Neural progenitor cell (in vitro differentiated cells): ENCODE data around the gene LRRC7. TPM values are rescaled to one million over a fixed set of nuclear protein-coding genes. Genes with fewer than 3 reads are reported as not detected.

Experiments used
- DNase-seq: peaks from one replicate; pipeline ENCODE4 v3.0.0-alpha.2; 2016; ENCODE audit warnings: low spot score
- H2AFZ ChIP-seq: fragments of 200-600 bp; sonication (generic); replicated peaks from 2 replicates; pipeline ENCODE4 v1.6.1; 2016; ENCODE audit warnings: antibody characterized with exemption
- H3F3A ChIP-seq: fragments of 200-600 bp; sonication (generic); 2 replicates; pipeline ENCODE4 v1.6.1; 2016; ENCODE audit warnings: antibody characterized with exemption, low read depth
- H3K27ac ChIP-seq: fragments of 200-600 bp; sonication (generic); 2 replicates; pipeline ENCODE4 v1.5.1; 2016; ENCODE audit warnings: mild to moderate bottlenecking
- H3K27me3 ChIP-seq: fragments of 200-600 bp; sonication (generic); 2 replicates; pipeline ENCODE4 v1.6.1; 2016; ENCODE audit warnings: mild to moderate bottlenecking, moderate library complexity
- H3K36me3 ChIP-seq: fragments of 200-600 bp; sonication (generic); 2 replicates; pipeline ENCODE4 v1.5.1; 2016
- H3K4me1 ChIP-seq: fragments of 200-600 bp; sonication (generic); 2 replicates; pipeline ENCODE4 v1.6.1; 2016; ENCODE audit warnings: mixed run types
- H3K4me2 ChIP-seq: fragments of 200-600 bp; sonication (generic); 2 replicates; pipeline ENCODE4 v1.6.1; 2016
- H3K4me3 ChIP-seq: fragments of 200-600 bp; sonication (generic); 2 replicates; pipeline ENCODE4 v1.5.1; 2016
- H3K79me2 ChIP-seq: fragments of 200-600 bp; sonication (generic); 2 replicates; pipeline ENCODE4 v1.6.1; 2016; ENCODE audit warnings: low read depth
- H3K9ac ChIP-seq: fragments of 200-600 bp; sonication (generic); 2 replicates; pipeline ENCODE4 v1.6.1; 2016
- H3K9me3 ChIP-seq: fragments of 200-600 bp; sonication (generic); 2 replicates; pipeline ENCODE4 v1.5.1; 2016; ENCODE audit warnings: low read depth
- H4K20me1 ChIP-seq: fragments of 200-600 bp; sonication (generic); 2 replicates; pipeline ENCODE4 v1.6.1; 2016; ENCODE audit warnings: low read depth
- H3K27ac Mint-ChIP-seq: 3 replicates; pipeline ENCODE4 v1.8.0; 2021; ENCODE audit warnings: mixed read lengths
- H3K27me3 Mint-ChIP-seq: 2 replicates; pipeline ENCODE4 v1.8.0; 2022; ENCODE audit warnings: low read depth, mild to moderate bottlenecking, inconsistent platforms, moderate library complexity, mixed read lengths; ENCODE audit not compliant: insufficient read depth
- H3K36me3 Mint-ChIP-seq: 3 replicates; pipeline ENCODE4 v1.8.0; 2021; ENCODE audit warnings: mixed read lengths
- H3K4me1 Mint-ChIP-seq: 3 replicates; pipeline ENCODE4 v1.8.0; 2021; ENCODE audit warnings: mixed read lengths
- H3K4me3 Mint-ChIP-seq: 3 replicates; pipeline ENCODE4 v1.8.0; 2021; ENCODE audit warnings: mild to moderate bottlenecking, moderate library complexity, mixed read lengths
- H3K9me3 Mint-ChIP-seq: 3 replicates; pipeline ENCODE4 v1.8.0; 2020; ENCODE audit warnings: mixed read lengths
- EZH2 ChIP-seq: fragments of 200-600 bp; sonication (generic); IDR thresholded peaks from 2 replicates; pipeline ENCODE4 v1.6.1; 2017; ENCODE audit warnings: antibody characterized with exemption, mild to moderate bottlenecking, moderate library complexity
- EZH2phosphoT487 ChIP-seq: fragments of 200-600 bp; sonication (generic); IDR thresholded peaks from 2 replicates; pipeline ENCODE4 v1.6.1; 2017; ENCODE audit warnings: antibody characterized with exemption
- total RNA-seq: library from RNA; depleted of rRNA; stranded (reverse); fragments of >200 nt; gene quantifications from 2 replicates; pipeline ENCODE4 v1.2.3, GENCODE V29; 2015; ENCODE audit warnings: low replicate concordance
- TF ChIP-seq, protein P1 (sequence below): fragments of 200-600 bp; sonication (generic); IDR thresholded peaks from 2 replicates; pipeline ENCODE4 v1.5.1; 2017; ENCODE audit warnings: antibody characterized with exemption, mild to moderate bottlenecking

The LRRC7 gene
- total RNA-seq, 1 donor from 2014 or later, result not detected

GRCh38 chr1:69929308-69930057 lies 361.8 kb downstream of the LRRC7 start:
- Histone ChIP-seq H3K27me3 (no peaks in the 10 kb centered on the region), H3K9ac (no peak overlapping the region), H3K9me3 (no peaks in the 10 kb centered on the region), H3K4me3 (no peak overlapping the region), H3F3A (no peaks in the 10 kb centered on the region), H4K20me1 (no peaks in the 10 kb centered on the region), H3K36me3 (no peaks in the 10 kb centered on the region), H3K4me1 (no peaks in the 10 kb centered on the region), H3K4me2 (no peak overlapping the region), H2AFZ (no peak overlapping the region), H3K27ac (no peak overlapping the region), H3K79me2 (no peaks in the 10 kb centered on the region)
- DNase-seq, result no peak
- H3K27ac Mint-ChIP-seq, result no peak overlapping the region
- no peaks in the 10 kb centered on the region for H3K36me3 Mint-ChIP-seq
- no peak overlapping the region for H3K4me3 Mint-ChIP-seq
- TF ChIP-seq EZH2phosphoT487 (no peak), EZH2 (no peak)
- TF ChIP-seq, protein P1, sequence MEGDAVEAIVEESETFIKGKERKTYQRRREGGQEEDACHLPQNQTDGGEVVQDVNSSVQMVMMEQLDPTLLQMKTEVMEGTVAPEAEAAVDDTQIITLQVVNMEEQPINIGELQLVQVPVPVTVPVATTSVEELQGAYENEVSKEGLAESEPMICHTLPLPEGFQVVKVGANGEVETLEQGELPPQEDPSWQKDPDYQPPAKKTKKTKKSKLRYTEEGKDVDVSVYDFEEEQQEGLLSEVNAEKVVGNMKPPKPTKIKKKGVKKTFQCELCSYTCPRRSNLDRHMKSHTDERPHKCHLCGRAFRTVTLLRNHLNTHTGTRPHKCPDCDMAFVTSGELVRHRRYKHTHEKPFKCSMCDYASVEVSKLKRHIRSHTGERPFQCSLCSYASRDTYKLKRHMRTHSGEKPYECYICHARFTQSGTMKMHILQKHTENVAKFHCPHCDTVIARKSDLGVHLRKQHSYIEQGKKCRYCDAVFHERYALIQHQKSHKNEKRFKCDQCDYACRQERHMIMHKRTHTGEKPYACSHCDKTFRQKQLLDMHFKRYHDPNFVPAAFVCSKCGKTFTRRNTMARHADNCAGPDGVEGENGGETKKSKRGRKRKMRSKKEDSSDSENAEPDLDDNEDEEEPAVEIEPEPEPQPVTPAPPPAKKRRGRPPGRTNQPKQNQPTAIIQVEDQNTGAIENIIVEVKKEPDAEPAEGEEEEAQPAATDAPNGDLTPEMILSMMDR, result no peak
- H3K9me3 Mint-ChIP-seq, result peaks cover 12% of the 10 kb centered on the region
- H3K27me3 Mint-ChIP-seq, result peaks cover 3% of the 10 kb centered on the region
- H3K4me1 Mint-ChIP-seq, result no peaks in the 10 kb centered on the region

DNA sequence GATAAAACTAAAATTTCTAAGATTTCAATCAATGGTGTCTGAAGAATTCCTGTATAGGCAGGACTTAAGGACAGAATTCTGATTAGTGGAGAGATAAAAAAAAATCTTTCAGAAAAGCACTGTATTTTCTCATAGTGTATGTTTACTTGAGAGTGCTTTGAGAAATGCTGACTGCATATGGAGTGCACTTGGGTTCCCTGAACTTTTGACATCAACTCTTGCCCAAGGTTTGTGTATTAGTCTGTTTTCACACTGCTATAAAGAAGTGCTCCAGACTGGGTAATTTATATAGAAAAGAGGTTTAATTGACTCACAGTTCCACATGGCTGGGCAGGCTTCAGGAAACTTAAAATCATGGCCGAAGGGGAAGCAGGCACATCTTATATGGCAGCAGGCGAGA lies 362.7 kb downstream of the LRRC7 start:
- Histone ChIP-seq H3K27me3 (no peaks in the 10 kb centered on the region), H3K9me3 (no peaks in the 10 kb centered on the region), H3K9ac (no peak overlapping the region), H3K27ac (no peak overlapping the region), H3K36me3 (no peaks in the 10 kb centered on the region), H4K20me1 (no peaks in the 10 kb centered on the region), H3K4me3 (no peak overlapping the region), H2AFZ (no peak overlapping the region), H3K79me2 (no peaks in the 10 kb centered on the region), H3K4me1 (no peaks in the 10 kb centered on the region), H3F3A (no peaks in the 10 kb centered on the region), H3K4me2 (no peak overlapping the region)
- Mint-ChIP-seq H3K4me1 (no peaks in the 10 kb centered on the region), H3K4me3 (no peak overlapping the region), H3K27me3 (peaks cover 3% of the 10 kb centered on the region), H3K27ac (no peak overlapping the region), H3K36me3 (no peaks in the 10 kb centered on the region), H3K9me3 (peaks cover 12% of the 10 kb centered on the region)
- no peak for DNase-seq
- no peak for TF ChIP-seq EZH2phosphoT487
- TF ChIP-seq EZH2, result no peak
- TF ChIP-seq, protein P1, result no peak

GRCh38 chr1:69932760-69933159 lies 365.0 kb downstream of the LRRC7 start:
- no peaks in the 10 kb centered on the region for H3K36me3 Mint-ChIP-seq
- H3K4me3 ChIP-seq, result no peak overlapping the region
- no peaks in the 10 kb centered on the region for H3K4me1 Mint-ChIP-seq

More at GRCh38 chr1:69932760-69933159, 365.0 kb downstream of the LRRC7 start:
- Mint-ChIP-seq H3K9me3 (peaks cover 9% of the 10 kb centered on the region), H3K27ac (no peak overlapping the region), H3K27me3 (peaks cover 1% of the 10 kb centered on the region), H3K4me3 (no peak overlapping the region)
- Histone ChIP-seq H3K27me3 (no peaks in the 10 kb centered on the region), H3K4me2 (no peak overlapping the region), H2AFZ (peak overlapping the region; percentile 82), H3F3A (no peaks in the 10 kb centered on the region), H3K79me2 (no peaks in the 10 kb centered on the region), H3K9me3 (no peaks in the 10 kb centered on the region), H3K36me3 (no peaks in the 10 kb centered on the region), H3K27ac (no peak overlapping the region), H3K9ac (no peak overlapping the region), H4K20me1 (no peaks in the 10 kb centered on the region), H3K4me1 (no peaks in the 10 kb centered on the region)
- no peak for DNase-seq
- TF ChIP-seq EZH2 (no peak), EZH2phosphoT487 (no peak)
- TF ChIP-seq, protein P1, result no peak
